ENCODE measurements around the gene PVALB. TPM values are rescaled to one million over a fixed set of nuclear protein-coding genes. Genes with fewer than 3 reads are reported as not detected.

Gene PVALB
- total RNA-seq, 1 donor from 2014 or later, result not detected

DNA sequence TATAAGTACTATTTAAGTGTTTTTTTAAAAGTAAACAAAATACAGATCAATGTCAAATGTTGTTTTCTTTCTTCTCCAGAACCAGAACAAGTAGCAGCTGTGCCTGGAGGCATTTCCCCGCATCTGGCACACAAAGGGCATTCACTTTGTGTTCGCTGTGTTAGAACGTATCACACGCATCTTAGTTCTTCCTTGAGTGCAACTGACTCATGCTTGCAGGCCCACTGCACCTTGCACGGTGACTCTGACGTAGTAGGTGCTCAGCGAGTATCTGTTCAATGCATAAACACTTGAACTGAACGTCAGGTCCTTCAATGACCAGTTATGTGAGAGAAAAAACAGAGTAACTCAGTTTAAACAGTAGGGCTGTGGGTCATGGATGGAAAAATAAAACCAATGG lies 44.4 kb downstream of the PVALB start:
- no peak for DNase-seq

DNA sequence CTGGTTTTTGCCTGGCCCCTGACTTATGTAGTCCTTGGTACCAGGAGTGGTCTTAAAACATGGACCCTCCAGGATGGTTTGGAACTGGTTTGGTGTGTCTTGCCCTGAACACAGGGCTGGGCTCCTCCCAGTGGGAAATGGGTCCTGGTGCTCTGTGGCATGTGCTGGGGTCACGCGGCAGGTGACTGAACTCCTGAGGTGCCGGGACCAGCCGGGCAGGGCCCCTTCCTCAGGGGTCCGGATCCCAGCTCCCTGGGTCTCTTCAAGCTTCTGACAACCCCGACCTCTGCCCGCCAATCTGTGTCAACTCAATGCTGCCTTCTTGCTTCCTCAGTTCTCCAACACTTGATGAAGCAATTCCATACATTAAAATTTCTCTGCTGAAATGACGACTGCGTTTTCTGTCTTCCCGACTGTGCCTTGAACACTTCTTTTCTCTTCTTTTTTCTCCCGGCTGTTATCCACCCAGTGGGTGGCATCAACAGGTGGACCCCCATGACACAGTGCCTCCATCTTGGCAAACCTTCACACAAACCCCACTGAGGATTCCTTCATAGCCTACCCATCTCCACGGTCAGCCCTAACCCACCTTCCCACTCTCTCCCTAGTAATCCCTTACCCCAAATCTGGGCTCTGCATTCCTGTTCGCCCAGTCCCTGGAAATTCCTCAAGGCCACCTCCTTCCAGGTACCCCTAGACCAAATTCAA lies 45.3 kb downstream of the PVALB start:
- no peak for DNase-seq

DNA sequence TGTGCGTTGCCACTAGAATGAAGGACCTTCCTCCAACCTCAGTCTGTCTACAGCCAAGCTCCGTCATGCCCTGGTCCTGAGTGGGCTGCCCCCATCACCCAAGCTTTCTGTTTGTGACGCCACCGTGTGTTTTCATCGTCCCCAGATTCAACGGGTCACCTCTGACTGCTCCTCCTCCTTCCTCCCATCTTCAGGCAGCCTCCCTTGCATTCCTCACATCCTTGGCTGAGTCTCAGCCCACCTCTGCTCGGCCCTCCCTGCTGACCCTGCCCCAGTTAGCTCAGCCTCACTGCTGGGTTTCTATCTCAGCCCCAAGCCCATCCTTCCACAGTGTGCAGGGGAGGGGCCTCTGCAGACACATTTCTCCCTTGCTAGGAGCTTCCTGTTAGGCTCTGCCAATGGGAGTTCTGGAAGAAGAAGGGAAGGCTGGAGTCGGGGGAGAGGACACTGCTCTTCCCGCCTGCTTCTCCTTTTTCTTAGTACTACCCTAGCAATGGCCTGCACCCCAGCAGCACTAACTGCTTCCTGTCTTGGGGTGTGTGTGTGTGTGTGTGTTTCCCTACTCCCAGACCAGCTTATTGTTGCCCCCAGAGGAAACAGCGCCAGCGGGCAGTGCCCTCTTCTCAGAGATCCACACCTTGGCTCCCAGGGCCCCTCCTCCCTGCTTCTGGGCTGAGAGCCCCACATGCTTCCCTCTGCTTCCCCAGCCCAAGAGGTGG lies 46.2 kb downstream of the PVALB start:
- DNase-seq, result no peak

DNA sequence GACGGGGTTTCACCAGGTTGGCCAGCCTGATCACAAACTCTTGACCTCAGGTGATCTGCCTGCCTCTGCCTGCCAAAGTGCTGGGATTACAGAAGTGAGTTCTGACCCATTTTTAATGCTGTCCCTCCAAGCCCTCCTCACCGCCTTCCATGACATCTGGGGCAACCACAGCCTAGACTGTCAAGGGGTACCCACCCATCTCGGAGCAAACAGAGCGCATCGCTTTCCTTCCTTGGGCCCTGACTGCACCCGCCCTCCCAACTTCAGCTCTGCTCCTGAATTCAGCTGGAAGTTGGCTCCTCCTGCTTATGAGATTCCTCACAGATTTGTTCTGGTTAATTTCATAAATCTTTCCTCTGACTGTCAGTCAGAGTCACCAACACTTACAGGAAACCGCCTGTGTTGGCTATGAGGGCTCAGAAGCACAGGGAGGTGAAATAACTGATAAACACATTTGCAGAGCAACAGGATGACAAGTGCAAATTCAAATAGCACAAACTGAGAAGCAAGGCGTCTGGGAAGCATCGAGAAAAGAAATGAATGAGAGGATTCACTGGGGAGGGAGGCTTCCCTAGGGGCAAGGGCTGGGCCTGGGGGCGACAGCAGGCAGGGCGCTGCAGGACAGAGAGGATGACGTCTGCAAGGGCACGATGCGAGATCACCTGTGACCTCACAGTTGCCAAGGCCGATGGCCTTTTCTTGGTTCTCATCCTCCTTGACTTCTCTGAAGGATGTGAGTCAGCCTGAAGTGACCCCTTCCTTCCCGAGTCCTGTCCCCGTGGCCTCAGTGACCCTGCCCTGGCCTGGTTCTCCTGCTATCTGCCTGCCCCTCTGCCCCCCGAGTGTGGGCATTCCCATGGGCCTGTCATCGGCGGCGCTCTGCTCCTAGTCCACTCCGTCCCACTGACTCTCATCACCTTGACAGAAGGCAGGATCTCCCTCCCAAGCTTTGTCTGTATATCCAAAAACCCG lies 47.0 kb downstream of the PVALB start:
- no peak for DNase-seq

DNA sequence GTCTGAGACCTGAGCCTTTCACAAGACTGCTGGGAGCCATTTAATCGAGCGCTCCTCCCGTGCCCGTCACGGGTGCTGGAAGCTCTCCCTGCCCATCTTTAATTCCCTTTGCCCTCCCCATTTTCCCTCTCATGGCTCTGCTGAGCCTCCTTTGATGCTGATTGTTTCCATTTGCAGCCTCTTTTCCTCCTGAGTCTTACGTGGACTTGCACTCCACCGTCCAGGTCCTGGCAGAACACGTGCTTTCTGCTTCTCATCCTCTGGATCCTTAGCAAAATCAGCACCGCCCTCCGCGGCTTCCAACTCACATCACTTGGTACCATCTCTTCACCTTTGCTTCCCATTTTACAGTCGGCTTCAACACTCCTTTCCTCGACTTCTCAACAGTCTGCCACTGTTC lies 48.2 kb downstream of the PVALB start:
- DNase-seq, result no peak

DNA sequence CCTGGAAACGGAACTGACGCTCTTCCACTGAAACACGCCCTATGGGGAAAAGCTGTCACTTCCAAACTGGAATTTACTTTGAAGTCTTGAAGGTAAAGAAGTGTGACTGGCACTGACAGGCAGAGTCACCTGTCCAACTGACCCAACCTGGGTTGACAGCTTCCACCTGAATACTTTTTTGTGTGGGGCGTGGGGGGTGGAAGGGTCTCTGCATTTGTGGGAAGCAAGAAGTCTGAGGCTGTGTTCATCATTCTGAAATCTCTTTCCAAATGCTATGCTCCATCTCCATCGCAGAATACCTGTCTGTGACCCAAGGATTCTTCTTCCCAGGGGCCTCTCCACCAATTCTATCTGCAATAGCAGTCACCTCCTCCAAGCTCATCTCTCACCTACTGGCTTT lies 48.7 kb downstream of the PVALB start:
- no peak for DNase-seq

DNA sequence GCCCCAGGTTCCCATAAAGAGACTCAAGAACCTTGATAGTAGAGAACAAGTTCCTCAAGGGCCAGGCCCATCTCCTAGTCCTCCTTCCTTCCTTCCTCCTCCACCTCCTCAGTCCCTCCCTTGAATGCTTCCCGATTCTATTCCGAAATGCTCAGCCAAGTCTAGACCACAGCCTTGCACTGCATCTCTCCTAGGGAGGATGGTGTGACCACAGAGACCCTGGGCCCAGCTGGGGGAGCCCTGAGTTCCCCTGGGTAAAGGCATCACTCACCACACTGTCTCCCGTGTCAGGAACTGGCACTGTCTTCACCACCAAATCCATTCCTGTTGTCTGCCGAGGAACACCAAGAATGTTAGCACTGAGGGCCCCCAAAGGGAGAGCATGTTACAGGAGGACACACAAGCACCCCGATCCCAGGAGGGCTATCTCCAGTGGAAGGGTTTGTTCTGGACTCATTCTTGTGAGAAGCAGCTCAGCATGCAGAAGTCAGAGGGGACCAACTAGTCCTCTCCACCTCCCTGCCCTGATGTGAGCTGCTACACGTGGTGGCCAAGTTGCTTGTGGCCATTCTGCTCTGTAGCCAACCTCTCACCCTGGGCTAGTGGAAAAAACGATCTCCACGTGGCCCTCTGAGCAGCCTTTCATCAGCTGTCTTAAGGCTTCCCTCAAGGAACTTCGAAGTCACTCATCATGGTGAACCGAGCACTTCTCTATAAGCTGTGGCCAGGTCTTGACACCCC lies 49.6 kb downstream of the PVALB start:
- DNase-seq, result no peak

DNA sequence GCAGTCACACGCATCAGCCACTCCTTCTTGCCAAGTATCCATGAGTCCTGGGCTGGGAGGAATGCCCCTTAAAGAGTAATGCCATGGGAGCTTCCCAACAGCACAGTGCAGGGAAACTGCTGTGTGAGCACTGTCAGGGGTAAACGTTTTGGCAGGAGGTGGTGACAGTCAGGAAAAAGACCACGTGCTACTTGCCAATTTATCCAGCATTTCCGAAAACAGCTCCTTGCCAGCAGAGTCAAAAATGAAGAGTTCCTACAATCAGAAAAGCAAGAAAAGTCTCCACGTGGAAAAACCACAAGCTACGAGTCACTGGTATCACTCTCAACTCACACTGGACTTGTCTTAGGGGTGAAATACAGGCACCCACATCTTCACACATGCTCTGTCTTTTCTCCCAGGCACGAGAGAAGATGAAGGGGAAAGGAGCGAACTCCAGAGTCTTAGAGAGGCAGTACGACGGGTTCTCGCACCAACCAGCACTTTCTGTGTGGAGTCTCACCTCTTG lies 50.8 kb downstream of the PVALB start:
- DNase-seq, result no peak

DNA sequence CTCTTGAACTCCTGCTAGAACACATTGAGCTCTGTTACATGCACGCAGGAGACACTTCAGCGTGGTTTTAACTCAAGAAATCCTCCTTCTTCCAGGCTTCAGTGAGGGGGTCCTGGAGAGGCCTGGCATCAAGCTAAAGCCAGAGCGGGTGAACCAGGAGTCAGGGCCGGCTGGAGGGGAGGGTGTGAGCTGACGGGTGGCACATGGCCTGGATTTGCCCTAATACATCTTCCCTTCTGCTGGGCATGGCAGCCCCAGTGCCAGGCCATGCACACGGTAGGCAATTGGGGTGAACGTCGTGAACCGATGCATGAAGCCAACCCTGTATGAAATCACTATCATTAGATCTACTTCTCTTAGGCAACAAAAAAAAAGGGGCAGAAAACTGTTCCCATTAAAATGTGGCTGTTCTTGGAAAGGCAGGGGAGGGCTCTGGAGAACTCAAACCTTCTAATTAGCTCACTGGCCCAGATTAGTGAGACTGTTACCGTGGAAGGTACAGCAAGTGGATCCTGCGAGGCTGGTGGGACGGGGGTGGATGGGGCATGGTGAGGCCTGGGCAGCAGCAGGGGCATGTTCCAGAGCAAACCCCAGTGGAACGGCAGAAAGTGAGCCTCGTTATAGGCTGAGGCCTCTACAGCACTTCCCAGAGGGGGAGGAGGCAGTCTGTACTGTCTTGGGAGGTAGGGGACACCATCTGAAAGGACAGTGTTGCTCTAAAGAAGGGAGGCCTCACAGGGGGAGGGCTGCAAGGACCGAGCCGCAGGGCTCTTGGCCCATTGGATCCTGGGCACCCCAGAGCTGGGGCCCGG lies 51.5 kb downstream of the PVALB start:
- no peak for DNase-seq

DNA sequence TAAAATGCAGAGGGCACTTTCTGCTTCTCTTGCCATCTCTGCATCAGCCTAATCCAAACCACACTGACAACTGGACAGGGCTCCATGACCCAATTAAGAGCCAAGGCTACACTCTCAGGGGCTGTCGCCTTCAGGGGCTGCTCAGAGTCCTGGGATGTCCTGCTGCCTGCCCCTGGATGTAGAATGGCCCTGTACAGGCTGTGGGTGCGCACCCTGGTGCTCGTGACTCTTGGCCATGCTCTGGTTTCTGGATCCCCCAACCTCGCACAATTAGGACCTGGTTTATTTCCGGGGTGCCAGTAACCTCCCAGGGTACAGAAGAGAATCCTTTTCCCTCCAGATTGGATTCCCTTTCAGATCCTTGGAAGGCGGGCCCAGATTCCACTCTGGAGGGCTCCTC lies 52.2 kb downstream of the PVALB start:
- DNase-seq, result no peak

DNA sequence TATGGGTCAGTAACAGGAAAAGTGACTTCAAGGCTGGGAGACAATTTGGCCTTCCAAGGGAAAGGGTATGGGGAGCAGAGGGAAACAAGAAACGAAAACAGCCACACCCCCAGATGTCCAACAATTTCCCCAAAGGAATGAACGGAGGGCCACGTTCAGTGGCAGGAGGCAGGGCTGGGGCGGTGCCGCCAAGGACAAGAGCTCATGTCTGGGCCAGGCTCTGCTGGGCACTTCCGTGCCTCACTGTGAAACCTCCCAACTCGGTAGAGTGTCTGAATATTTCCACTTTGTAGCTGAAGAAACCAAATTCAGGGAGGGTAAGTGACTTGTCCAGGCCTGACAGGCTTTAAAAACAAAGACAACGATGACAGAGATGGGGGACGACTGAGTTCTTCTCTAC lies 52.8 kb downstream of the PVALB start:
- no peak for DNase-seq

DNA sequence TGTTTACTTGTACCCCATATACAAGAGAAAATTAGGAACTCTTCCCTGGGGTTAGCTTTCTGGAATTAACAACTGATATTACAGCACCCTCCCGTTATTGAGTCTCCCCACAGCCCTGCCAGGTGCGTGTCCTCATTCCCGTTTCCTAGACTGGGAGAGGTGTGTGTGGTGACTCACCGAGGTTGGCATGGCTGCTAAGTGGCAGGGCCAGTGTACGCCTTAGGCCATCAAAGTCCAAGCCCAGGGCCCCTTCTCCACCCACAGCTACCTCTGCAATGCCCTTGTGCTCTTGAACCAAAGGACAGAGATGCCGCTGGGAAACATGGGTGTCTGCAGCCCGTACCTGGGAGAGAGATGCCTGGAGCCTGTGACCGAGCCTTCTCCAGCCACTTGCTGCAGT lies 53.3 kb downstream of the PVALB start:
- no peak for DNase-seq

DNA sequence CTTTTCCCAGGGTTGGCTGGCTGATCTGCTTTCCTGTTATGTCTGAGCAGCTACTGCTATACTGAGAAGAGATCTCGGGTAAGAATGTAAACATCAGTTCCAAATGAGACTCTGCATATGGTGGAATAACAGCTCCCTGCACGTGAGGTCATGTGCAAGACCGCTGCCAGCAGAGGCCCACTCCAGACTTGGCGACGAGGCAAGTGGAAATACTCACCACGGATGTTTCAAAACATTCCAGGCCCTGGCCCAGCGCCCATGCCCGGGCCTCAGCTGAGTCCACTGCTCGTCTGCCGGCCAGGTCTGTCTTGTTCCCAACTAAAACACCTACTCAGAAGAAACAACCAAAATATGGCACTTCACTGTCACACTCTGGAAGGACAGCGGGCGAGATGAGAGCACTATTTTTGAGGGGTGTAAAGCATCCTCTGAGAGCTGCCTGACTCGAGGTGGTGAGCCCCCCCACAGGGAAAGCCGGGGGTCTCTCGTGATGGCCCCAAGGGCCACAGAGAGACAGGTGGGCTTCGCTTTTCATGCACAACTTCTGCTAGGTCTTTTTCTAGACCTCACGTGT lies 54.1 kb downstream of the PVALB start:
- DNase-seq, result no peak

DNA sequence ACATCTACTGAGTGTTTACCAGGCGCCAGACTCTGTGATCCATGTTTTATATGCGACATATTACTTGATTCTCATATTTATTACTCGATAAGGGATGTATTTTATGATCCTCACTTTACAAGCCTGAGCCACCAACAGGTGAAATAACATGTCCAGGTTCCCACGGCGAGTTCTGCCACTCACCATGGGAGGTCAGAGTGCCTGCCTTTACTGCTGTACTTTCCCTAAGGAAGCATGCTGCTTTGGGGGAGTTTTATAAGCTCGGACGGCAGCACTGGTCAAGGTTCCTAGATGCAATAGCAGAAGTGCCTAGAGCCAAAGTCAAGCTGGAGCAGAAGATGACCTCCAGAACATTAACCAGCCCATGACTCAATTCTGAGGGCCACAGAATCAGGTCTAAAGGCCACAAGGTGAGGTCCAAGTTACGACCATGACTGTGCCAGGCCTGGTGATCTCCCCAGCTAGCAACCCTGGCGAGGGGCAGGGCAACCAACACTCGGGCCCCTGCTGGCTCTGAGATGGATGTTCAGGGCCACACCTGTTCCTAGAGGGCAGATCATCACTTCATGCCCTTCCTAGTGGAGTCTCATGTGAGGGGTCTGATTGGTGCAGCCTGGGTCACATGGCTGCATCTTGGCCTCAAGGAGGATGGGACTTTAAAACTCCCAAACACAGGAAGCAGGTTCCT lies 55.1 kb downstream of the PVALB start:
- DNase-seq, result no peak

DNA sequence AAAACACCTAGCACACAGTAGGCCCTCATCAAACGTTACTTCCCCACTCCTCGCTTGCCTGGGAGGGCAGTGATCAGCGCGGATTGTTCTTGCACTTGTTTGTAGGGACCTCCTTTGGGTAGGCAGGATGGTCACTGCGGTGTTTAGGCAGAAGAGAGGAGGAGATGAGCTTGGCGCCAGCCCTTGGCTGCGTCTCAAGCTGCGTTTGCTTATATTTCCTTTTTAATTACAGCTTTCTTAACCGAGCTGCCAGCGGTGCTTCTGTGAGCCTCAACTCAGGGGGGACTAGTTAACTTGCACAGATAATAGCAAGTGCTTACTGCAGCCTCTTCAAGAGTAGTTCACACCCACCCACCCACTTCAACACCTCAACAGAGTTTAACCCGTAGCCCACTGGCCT lies 56.0 kb downstream of the PVALB start:
- no peak for DNase-seq

DNA sequence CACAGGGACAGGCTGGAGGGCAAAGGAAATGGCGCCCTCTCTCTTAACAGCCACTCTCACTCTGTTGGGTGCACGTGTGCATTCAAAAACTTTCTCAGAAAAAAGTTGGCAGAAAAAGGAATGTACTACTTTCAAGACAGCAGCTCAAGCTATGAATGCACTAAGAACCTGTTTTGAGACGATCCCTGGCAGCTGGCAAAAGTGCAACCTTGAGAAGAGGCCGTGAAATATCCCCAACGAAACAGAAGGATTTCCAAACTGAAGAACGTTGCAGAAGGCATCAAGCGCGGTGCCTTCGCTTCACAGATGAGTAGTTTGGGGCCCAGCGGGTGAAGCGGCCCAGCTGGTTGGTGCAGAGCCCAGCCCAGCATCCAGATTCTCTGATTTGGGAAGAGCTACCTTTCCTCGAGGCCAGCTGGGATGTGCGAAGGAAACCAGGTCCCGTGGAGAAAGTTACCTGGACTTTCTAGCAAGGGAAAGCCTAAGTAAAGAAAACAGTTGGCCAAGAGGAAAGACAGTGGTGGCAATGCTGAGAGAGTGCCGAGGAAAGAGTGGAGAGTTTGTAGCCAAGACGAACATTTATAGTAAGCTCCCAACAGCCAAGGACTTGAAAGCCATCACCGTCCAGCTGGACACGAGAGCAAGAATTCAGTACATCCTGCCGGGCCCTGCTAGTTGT lies 57.2 kb downstream of the PVALB start:
- no peak for DNase-seq

DNA sequence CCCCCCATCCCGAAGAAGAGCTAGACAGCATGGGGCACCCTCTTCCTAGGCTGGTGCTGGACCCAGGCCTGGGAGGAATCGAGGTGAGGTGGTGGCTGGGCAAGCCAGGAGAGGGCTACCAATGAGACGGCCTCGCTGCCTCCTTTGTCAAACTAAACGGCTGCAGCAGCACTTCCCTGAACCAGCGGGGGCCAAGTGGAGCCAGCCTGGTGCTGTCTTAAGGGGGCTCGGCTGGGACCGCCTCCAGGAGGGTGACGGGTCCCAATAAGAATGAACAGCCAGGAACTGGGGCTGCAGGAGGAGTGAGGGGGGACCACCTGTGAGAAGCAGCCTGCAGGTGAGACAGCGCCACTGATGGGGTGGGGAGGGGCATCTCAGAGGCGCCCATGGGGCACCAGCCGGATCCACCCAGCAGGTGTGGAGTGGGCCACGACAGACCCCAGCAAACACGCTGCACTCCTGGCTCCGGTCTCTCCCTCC lies 58.0 kb downstream of the PVALB start:
- DNase-seq, result no peak

DNA sequence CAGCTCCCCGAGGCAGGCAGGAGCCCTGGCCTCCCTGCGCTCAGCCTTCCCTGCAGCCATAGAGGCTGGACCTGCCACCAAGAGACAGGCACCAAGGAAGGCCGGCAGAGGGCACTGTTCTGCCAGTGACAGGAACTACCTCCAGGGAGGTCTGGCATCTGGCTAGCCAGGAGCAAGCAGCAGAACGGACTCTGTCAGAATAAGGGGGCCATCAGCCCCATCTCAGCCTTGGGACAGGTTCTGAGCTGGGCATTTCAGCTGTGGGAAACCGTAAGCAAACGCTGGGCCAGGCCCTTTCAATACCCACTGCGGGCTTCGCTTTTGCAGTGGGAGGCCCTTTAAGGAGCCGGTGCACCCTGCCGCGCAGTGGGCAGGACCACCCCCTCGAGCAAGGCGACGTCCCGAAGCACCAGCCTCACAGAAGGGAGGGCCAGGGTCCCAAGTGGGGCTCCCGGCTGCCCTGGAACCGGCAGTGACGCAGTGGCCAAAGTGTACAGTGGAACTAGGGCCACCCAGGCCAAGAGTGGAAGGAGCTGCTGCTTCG lies 59.1 kb downstream of the PVALB start:
- DNase-seq, result peak; percentile 86
